Stimulated activated CD8-positive, alpha-beta memory T cell treated with anti-CD3 and anti-CD28 coated beads, Interleukin-15, amount 100 ng/mL, for 1 hour (primary cell): ENCODE results near the gene RTP2.

Experiments
- DNase-seq: peaks from one replicate; pipeline ENCODE4 v3.0.0-alpha.2; 2020; ENCODE audit warnings: low read depth

Gene RTP2, protein sequence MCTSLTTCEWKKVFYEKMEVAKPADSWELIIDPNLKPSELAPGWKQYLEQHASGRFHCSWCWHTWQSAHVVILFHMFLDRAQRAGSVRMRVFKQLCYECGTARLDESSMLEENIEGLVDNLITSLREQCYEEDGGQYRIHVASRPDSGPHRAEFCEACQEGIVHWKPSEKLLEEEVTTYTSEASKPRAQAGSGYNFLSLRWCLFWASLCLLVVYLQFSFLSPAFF

DNA sequence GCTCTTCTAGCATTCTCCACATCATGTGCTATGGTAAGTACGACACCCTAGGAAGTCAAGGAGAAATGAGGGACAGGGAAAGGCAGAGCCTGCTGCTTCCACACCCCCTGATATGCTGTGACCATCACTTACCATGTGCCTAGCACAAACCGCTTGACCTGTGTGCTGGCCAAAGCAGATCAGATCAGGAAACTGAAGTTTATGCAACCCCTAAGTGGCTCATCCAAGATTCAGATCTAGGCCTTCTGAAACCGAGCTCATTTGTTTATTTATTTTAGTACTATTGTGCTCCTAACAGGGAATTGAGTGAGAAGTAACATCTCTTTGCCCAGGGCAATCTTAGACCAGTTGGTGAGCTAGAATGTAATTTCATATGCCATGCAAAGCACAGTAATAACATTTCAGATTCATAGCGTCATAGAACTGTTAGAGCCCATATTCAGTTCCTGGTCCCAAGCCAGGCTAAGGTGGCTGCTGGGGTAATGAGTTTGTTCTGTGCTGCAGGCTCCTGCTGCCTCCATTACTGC, at the start of gene RTP2:
RTP2 (minus strand) TSS at position 51 of the 527 bp plus-strand sequence. CDS start 429 bp downstream, outside the sequence.
- DNase-seq = no peak

DNA sequence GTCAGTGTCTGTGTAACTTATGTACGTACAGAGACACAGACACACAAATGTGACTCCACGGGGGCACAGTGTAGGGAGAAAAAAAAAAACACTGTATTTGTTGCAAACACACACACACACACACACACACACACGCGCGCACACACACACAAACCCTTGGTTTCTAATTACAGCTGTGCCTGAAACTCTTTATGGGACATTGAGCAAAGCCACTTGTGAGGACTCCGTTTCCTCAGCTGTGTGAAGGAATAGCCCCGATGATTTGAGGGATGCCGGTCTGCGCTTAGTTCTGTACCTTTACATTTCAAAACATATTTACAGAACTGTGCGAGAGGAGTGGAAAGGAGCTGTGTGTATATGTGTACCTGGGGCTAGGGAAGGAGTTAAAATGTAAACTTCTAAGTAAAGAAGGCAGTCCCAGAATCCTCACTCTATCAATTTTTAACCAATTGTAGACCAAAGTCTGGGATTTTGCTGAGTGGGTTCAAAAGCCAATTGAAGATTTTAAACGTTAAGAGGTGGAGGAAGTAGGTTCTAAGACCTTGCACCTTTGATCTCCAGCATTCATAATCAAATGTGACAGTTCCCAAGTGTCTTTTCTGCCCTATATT, 48.3 kb upstream of the RTP2 start:
- DNase-seq = no peak

DNA sequence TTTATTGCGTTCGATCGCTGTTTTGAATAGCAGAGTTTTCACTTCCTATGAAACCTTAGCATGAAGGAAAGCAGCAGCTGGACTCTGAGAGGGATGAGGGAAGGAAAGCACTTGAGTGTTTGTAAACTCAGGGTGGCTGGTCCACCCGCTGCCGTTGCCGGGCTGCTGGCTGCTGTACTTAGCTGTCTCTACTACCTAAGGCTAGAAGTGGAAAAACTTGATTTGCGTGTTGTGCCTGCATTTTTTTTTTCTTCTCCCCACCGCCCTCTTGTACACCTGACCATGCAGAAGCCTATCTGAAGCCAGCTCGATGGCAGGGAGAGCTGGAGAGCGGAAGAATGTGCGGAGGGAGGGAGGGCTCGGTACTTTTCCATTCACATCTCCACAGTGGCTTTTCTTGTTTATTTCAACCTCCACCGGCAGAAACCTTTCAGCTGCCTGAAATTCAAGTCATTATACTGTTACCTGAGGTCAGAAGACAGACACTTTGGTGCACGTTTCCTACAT, 47.7 kb upstream of the RTP2 start:
- DNase-seq = no peak

DNA sequence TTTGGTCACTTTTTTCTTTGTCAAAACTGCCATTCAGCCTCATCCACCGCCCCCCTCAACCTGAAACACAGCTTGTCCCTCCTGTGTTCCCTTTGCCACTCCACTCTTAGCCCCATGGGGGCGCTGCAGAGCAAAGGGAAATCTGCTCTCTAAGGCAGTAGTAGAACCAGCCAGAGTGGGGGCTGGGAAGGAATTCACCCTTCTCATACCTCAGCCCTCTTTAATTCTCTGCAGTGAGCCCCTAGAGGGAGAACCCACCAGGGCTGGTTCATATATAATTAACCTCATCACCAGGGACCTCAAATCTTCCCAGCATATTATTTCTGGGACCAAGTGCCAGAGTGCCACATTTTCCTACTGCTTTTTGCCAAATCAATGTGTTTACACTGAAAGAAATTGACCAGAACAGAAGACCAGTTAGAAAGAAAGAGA, 45.7 kb upstream of the RTP2 start:
- peak; percentile 84 for DNase-seq

DNA sequence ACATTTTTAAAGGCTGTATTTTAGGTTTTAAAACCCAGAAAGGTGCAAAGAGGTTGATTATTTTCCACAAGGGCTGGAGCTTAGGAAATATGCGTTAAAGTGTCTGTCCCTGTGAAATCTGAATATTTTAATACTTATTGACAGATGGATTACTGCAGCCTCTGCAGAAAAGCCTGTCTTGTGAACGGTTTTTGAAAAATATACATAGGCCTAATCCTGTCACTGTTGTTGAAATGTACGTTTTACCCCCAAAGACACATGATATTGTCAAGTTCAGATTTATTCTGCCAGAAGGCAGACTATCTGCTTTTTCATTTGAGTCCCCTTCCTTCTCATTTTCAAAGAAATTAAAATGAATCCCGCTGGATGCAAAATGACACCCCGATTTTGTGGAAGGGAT, 45.1 kb upstream of the RTP2 start:
- DNase-seq = no peak

DNA sequence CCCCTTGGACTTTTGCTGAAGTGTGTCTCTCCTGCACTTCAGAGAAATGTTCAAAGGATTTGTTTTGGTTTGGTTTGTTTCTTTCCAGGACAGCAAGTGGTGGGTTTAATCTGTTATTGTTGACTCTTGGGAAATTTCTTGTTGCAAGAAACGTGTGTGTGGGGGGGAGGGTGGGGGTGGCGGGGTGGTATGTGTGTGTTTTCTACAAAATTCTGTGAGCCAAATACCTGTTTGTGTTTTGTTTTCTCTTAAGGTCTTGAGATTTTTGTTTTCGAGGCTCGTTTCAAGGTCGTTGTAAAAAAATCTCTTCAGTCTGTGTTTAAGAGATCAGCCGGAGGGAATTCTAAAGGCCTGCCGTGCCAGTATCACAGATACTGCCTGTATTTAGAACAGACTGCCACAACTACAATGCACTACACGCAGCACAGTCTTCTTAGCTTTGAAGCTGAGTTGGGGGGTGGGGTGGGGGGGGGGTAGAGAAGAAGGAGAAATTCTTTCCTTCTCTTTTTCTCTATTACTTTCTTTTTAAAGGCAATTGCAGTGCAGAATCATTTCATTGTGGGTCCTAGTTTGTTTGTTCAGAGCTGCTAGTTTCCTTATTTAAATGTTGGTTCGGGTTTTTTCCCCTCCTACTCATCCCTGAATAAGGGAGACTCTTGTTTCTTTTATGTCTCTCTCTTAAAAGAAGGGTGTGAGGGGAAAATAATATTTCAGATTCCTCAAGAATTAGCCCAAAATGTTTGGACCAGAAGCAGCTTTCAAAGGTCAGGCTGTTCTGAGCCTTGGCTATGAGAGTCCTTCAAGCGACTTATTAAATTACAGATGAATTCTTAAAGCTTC, 44.3 kb upstream of the RTP2 start:
- no peak for DNase-seq

DNA sequence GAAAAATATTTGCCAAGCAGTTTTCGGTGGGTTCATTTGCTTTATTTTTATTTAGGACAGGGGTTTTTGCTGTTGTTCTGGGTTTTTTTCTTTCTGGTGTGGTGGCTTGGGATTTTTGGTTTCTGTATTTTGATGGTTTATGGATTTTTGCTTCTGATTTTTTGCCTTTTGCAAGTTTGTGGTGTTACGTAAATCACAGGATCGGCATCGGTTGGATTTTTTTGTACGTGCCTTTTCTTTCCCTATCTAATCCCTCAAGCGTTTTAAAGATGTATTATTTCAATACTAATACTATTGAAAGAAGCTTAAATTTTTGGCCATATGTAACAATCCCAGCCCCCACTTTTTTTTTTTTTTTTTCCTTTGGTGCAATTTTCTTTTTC, 43.7 kb upstream of the RTP2 start:
- no peak for DNase-seq

DNA sequence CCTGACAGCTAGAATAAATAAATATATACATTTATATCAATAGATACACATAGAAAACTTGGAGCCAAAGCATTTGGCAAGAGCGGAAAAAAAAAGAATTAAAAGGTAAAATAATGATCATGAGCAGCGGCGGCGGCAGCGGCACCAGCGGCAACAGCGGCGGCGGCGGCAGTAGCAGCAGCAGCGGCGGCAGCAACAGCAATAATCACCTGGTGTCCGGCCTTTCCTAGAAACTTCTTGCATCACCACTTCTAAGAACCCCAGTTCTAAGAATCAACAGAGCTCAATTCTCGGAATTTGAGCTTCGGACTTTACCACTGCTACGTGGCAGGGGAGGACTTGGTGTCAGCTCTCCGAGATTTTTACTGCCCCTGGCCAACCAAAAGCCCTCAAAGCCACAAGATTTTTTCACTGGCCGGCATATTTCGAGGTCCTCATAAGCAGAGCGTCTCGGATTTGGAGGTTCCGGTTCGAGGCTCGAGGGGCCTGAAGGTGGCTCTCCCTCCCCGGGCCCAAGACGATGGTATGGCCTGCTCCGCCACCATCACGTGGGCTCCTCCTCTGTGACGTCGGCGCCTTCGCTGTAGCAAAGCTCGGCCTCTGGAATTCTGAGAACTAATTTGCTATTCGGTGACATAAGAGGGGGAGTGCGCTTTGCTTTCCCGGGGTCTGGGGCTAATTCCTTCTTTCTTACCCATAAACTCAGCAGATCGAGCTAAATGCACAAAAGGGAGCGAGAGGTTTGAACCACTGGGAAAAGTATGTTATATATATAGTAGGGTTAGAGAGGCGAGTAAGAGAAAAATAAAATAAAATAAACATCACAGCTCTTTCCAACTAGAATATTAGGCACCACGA, 43.1 kb upstream of the RTP2 start, which contains the start of gene BCL6:
BCL6 (minus strand) TSS at position 268 of the 858 bp plus-strand sequence. CDS start 11,775 bp downstream, outside the sequence.
- DNase-seq = peak; percentile 66

DNA sequence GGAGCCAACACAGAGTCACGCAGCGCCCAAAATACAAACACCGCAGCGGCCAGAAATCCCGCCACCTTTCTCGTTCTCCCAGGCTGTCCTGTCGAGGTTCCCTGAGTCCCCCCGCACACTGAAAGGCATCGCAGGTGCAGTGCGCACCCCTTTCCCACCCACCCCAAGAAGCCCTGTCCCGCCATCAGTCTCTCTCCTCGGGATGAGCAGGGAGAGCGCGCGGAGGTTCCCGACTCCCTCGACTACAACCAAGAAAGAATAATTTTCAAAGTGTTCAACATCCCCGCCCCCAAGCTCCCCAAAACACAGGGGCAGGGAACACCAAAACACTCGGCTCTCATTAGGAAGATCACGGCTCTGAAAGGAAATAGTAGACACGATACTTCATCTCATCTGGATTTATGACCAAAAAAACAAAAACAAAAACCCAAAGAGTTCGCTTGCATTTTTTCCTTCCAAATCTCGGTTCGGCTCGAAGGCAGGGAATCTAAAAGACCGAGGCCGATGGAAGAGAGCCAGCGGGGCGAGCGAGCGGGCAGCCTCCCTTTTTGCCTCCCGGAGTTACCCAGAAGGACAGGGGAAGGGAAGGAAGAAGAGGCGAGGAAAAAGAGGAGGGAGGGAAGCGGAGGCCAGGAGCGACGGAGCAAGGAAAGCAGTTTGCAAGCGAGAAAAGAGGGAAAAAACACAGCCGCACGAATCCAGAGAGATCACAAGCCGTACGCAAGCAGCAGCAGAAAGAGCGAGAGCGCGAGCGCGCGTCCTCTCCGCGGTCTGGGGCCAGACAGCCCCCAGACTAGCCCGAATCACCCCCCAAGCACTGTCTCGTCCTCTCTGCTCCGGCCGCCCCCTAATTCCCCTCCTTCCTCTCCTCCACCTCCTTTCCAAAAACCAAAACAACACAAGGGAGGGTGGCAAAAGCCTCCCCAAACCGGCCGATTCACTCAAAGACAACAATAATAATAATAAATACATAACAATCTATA, 42.1 kb upstream of the RTP2 start:
- DNase-seq = peak; percentile 13

DNA sequence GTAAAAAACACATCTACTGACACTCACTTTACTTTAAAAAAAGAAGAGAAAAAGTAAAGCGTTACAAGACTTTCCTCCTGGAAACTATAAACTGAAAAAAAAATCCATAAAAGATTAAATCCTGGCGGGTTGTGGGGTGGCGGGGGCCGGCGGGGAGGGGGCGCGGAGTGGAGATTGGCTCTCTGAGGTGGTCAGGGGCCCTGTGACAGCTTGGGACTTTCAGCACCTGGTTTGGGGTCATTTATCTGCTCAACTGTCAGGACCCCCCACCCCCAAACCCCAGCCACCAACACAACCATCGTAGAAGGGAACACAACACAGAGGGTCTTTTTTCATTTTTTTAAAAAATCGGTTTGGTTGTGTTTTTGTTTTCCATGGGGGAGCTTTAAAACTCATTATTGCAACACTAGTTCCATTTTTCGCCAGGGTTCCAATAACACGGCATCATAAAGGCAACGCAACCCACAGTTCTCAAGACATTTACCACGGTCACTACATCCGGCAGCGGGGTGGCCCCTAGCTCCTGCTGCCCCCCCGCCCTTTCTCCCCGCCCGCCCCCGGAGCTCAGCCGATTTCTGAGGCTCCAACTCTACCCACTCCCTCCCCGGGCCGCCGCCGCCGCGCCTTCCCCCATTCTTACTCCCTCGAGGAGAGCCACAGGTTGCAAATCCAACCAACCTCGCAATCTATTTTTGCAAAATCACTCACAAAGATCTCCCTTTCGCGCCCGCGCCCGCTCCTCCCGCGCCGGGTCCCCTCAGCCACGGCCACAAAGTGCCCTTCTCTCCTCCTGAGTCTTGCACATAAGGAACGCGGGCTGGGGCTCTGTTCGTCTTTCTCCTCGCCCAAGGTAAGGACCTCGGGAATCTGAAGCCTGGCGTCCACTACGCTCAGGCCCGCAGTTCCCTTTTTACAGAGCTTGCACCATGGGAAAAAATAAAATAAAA, 41.1 kb upstream of the RTP2 start:
- peak; percentile 21 for DNase-seq

DNA sequence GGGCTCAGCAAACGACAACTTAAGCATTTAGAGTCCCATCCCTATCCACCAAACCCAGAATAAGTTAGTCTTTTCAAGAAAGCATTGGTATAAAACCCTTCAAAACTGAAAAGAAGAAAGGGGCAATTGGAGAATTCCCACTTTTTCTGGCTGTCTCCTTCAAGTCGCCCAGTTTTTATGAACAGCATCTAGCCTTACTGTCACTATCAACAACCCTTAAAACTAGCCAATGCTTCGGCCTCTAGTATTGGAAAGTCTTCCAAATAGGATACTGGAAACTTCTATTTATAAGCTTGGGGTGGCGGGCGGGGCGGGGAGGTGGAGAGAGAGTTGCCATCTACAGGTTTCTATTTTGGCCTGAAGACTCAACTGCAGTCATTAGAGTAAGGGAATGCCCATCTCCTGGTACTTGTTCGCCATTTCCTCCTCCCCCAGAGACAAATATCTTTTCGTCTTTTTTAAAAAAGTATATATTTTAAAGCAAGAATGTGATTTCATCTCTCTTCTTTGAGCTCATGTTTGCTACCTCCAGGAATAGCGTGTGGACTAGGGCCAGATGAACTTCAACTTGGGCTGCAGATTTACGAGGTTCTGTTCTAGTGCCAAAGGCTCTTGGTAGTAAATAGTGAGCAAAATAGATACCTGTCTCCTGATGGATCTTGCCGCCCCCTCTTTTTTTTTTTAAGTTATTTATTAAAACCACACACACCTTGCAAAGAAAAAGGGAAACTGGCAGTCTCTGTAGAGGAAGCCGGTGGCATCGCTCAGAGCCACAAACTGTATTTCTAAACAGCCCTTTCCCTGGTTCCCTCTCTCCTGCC, 40.2 kb upstream of the RTP2 start:
- no peak for DNase-seq

DNA sequence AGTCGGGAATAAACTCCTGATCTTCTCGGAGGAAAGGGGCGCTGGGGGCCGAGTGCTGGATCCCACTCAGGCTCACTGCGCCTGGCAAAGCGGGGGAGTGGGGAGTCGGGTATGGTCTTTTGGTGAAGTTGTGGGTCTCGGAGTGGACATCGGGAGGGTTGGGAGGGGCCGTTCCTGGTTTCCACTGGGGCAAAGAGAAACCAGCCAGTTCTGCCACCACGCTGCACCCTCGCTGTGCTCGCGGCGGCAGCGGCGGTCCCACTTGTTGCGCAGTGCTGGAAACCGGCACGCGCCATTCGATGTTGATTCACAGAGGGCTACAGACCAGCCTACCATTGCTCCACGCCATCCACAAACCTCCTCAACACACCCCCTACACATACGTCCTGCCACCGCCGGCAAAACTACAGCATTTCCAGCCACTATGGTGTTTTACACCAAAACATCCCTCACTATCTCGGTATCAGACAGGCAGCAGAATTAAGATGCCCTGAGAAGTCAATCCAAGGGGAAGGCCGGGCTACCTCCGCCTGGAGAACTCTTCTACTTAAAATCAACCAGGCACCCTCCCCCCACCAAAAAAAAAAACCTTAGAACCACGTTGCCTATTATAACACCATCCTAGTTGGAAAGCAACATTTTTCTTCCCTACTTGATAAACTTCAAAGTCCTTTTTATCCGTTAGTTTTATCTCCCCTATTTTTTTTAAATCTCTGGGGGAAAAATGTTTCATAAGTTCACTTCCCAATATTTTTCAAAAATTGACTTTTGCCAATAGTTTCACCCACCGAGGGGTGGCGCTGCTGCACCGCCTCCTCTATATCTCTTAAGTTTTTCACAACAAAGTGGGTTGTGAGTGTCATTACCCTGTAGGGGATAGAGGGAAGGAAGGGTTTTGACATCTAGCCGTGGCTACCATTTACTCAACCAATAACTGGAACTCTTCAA, 39.3 kb upstream of the RTP2 start:
- peak; percentile 48 for DNase-seq

DNA sequence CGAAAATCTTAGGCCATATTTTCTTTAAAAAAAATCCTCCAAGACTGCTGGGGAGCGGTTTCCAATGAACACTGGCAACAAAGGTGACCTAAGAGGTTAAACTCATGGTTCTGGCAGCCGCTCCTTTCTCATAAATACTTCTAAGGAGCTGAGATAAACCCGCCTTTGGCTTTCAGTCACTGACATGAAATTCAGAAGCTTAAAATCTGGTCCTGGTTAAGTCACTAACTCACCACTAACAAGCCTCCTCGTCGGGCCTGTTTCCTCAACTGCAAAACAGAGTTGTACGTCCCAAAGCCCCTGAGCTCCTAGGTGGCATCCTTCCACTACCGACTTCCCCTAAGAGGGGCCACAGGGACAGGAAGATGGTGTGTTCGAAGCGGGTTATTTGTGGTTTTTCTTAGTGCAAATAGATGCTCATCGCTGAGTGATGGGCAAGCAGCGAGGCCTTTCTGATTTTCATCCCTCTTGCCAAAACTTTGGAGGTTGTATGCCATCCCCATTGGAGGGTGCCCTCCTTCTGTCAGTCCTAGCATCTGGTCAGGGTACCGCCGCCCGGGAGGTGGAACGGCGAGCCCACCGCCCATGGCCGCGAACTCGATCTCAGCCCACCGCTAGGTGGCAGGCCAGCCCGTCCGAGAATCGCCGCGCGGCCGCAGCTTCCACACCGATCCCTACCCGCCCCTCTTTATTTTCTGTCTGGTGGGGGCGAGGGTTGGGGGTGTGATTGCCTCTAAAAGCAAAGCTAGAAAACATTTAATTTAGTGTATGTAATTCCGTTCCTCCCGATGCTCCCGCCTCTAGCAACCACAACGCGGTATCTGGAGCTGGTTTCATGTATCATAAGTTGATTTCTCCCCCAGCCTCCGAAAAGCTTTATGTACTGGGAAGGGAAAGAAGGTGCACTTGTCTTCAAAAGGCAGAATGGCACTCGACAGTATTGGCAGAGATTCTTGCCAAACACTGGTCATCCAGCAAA, 38.4 kb upstream of the RTP2 start:
- DNase-seq = peak; percentile 51

DNA sequence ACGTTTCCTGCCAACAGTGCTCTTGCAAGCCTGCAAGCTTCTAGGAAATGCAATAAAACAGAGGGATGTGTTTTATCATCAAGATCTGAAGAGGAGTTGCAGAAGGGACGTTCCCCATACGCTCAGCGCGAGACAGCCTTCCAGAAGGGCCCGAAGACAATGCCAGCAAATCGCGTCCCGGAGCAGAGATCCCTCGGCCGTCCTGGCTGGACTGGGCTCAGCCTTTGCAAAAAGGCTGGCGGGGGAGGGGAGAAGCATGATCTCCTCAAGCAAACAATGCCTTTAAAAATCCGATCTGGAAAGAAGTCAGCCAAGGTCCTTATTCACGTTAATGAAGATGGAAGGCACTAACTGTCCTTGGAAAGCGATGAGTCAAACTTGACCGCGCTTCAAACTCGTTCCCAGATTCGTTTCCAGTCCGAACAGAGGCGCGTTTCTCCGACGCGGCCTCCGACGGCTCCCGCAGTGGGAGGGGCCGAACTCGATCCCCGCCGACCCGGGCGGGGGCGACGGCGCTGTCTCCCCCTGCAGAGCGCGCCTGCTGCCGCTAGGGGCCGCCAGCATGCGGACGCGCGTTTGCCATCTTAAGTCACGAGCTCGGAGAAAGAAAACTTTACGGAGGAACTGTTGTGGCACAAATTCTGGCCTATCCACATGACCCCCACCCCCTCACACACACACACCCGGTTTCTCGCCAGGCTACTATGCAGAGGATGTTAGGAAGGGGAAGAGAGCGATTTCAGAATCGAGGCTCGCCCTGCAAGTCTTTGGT, 37.4 kb upstream of the RTP2 start:
- peak; percentile 57 for DNase-seq

DNA sequence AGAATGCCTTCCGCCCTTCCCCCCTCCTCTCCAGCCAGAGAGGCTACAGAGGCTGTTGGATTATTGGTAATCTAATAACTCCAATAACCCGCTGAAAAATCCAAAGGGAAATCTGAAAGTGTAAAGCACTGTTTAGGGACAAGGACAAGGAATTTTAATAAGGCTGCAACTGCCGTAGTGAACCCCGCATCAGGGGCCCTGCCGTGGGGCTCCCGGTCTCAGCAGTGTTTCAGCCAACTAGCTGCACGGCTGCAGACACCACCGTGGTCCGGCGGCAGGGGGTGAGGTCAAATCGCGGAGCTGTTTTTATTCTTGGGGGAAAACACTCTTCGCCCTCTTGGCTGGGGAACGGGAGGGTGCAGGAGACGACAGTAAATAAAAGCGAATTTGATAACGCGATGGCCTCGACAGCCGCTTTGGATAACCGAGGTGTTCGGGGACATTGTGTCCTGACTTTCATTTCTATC, 36.8 kb upstream of the RTP2 start:
- no peak for DNase-seq
